Memory B cell (primary cell): ENCODE results near the gene C1orf159.

Source experiments
- ATAC-seq: fragments of 150-1000 bp; cut with Tn5 transposase; 2 replicates; pipeline ENCODE4 v1.10.0; 2021; ENCODE audit warnings: low read depth, mild to moderate bottlenecking, moderate library complexity
- DNase-seq, 2 donors: peaks; one replicate each; pipeline ENCODE4 v3.0.0; 2022; ENCODE audit warnings: low spot score in 2 of 2
- H3K27ac Mint-ChIP-seq: one replicate; pipeline ENCODE4 v1.8.0; 2022; ENCODE audit warnings: mild to moderate bottlenecking, moderate library complexity, mixed read lengths
- H3K27me3 Mint-ChIP-seq: one replicate; pipeline ENCODE4 v1.8.0; 2022; ENCODE audit warnings: mixed read lengths
- H3K36me3 Mint-ChIP-seq: one replicate; pipeline ENCODE4 v1.8.0; 2022; ENCODE audit warnings: mild to moderate bottlenecking, mixed read lengths
- H3K4me1 Mint-ChIP-seq: one replicate; pipeline ENCODE4 v1.8.0; 2022; ENCODE audit warnings: mixed read lengths
- H3K4me3 Mint-ChIP-seq: one replicate; pipeline ENCODE4 v1.8.0; 2022; ENCODE audit warnings: mild to moderate bottlenecking, moderate library complexity, mixed read lengths
- H3K9me3 Mint-ChIP-seq: one replicate; pipeline ENCODE4 v1.8.0; 2022; ENCODE audit warnings: mixed read lengths

The C1orf159 gene

GRCh38 chr1:1054099-1054700 lies 61.7 kb downstream of the C1orf159 start:
- peaks cover 15% of the 10 kb centered on the region for H3K4me1 Mint-ChIP-seq
- no peak overlapping the region for H3K27ac Mint-ChIP-seq
- DNase-seq, result no peak
- no peaks in the 10 kb centered on the region for H3K36me3 Mint-ChIP-seq
- H3K9me3 Mint-ChIP-seq, result no peaks in the 10 kb centered on the region
- no peak overlapping the region for H3K4me3 Mint-ChIP-seq
- peaks cover 19% of the 10 kb centered on the region for H3K27me3 Mint-ChIP-seq
- no peak for ATAC-seq

- Mint-ChIP-seq H3K9me3 (no peaks in the 10 kb centered on the region), H3K27ac (no peak overlapping the region), H3K4me1 (peaks cover 12% of the 10 kb centered on the region), H3K36me3 (no peaks in the 10 kb centered on the region), H3K4me3 (no peak overlapping the region), H3K27me3 (peaks cover 16% of the 10 kb centered on the region)
- DNase-seq, result no peak
- ATAC-seq, result no peak
These were observed 62.2 kb downstream of the C1orf159 start for GRCh38 chr1:1053682-1054081.

DNA sequence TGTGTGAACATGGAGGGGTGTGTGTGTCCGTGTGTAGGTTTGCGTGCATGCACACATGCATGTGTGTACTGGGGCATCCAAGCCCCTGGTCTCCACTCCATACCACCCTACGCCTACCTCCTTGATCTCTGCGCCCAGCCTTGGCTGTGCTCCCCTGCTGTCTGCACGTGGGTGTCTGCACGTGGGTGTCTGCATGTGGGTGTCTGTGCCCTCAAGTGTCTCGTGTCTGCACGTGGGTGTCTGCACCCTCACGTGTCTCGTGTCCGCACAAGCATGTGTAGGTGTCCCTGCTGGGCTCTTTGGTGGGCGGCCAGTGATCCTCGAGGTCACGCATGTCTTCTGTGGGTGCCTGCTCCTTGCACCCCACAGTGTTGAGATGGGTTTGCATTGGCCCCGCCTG lies 62.9 kb downstream of the C1orf159 start:
- H3K9me3 Mint-ChIP-seq, result no peaks in the 10 kb centered on the region

GRCh38 chr1:1052003-1052840 lies 63.7 kb downstream of the C1orf159 start:
- ATAC-seq (no peak), DNase-seq (no peak)
- peaks cover 9% of the 10 kb centered on the region for H3K27me3 Mint-ChIP-seq
- no peaks in the 10 kb centered on the region for H3K9me3 Mint-ChIP-seq
- H3K4me3 Mint-ChIP-seq, result no peak overlapping the region
- peaks cover 6% of the 10 kb centered on the region for H3K4me1 Mint-ChIP-seq
- no peak overlapping the region for H3K27ac Mint-ChIP-seq
- H3K36me3 Mint-ChIP-seq, result no peaks in the 10 kb centered on the region

More for the DNA sequence above, 62.9 kb downstream of the C1orf159 start:
- Mint-ChIP-seq H3K4me1 (peaks cover 6% of the 10 kb centered on the region), H3K27me3 (peaks cover 9% of the 10 kb centered on the region), H3K27ac (no peak overlapping the region), H3K4me3 (no peak overlapping the region), H3K36me3 (no peaks in the 10 kb centered on the region)
- DNase-seq (no peak), ATAC-seq (no peak)

DNA sequence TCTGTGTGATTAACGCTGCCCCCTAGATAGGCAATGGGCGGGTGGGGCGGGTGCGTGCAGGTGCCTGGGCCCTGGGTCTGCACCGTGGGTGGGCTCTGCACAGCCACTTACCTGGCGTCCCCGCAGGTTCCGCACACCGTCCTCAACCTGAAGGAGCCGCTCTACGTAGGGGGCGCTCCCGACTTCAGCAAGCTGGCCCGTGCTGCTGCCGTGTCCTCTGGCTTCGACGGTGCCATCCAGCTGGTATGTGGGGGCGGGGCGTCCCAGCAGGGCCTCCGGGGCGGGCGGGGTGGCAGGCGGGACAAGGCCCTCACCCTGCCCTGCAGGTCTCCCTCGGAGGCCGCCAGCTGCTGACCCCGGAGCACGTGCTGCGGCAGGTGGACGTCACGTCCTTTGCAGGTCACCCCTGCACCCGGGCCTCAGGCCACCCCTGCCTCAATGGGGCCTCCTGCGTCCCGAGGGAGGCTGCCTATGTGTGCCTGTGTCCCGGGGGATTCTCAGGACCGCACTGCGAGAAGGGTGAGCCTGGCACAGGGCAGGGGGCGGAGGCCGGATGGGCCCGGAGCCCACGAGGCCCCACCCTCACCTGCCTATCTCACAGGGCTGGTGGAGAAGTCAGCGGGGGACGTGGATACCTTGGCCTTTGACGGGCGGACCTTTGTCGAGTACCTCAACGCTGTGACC lies 64.6 kb downstream of the C1orf159 start:
- no peak overlapping the region for H3K27ac Mint-ChIP-seq
- no peaks in the 10 kb centered on the region for H3K36me3 Mint-ChIP-seq
- H3K4me1 Mint-ChIP-seq, result peaks cover 4% of the 10 kb centered on the region
- H3K4me3 Mint-ChIP-seq, result no peak overlapping the region
- peaks cover 6% of the 10 kb centered on the region for H3K27me3 Mint-ChIP-seq
- H3K9me3 Mint-ChIP-seq, result no peaks in the 10 kb centered on the region
- peak; percentile 3 for ATAC-seq
- DNase-seq, result no peak

GRCh38 chr1:1050577-1051052 lies 65.3 kb downstream of the C1orf159 start:
- Mint-ChIP-seq H3K4me1 (peaks cover 3% of the 10 kb centered on the region), H3K9me3 (no peaks in the 10 kb centered on the region), H3K36me3 (no peaks in the 10 kb centered on the region), H3K27ac (no peak overlapping the region), H3K27me3 (peaks cover 2% of the 10 kb centered on the region), H3K4me3 (peak overlapping the region; percentile 66)
- ATAC-seq, result peak; percentile 96
- DNase-seq, result no peak

- H3K27me3 Mint-ChIP-seq, result peaks cover 2% of the 10 kb centered on the region
- no peak for ATAC-seq
- no peak for DNase-seq
- no peak overlapping the region for H3K27ac Mint-ChIP-seq
- H3K4me1 Mint-ChIP-seq, result peaks cover 3% of the 10 kb centered on the region
- no peaks in the 10 kb centered on the region for H3K36me3 Mint-ChIP-seq
- H3K9me3 Mint-ChIP-seq, result no peaks in the 10 kb centered on the region
- no peak overlapping the region for H3K4me3 Mint-ChIP-seq
These were observed 66.3 kb downstream of the C1orf159 start for GRCh38 chr1:1049318-1050165.

- Mint-ChIP-seq H3K4me1 (peaks cover 3% of the 10 kb centered on the region), H3K27me3 (peaks cover 2% of the 10 kb centered on the region), H3K9me3 (no peaks in the 10 kb centered on the region), H3K4me3 (no peak overlapping the region), H3K27ac (no peak overlapping the region), H3K36me3 (no peaks in the 10 kb centered on the region)
- ATAC-seq (no peak), DNase-seq (no peak)
These were observed 67.1 kb downstream of the C1orf159 start for GRCh38 chr1:1048765-1049164.

GRCh38 chr1:1047963-1048362 lies 67.9 kb downstream of the C1orf159 start:
- Mint-ChIP-seq H3K27ac (no peak overlapping the region), H3K4me3 (no peak overlapping the region), H3K36me3 (peaks cover 1% of the 10 kb centered on the region), H3K4me1 (peaks cover 3% of the 10 kb centered on the region), H3K9me3 (no peaks in the 10 kb centered on the region), H3K27me3 (peaks cover 2% of the 10 kb centered on the region)
- no peak for ATAC-seq
- DNase-seq, result no peak

DNA sequence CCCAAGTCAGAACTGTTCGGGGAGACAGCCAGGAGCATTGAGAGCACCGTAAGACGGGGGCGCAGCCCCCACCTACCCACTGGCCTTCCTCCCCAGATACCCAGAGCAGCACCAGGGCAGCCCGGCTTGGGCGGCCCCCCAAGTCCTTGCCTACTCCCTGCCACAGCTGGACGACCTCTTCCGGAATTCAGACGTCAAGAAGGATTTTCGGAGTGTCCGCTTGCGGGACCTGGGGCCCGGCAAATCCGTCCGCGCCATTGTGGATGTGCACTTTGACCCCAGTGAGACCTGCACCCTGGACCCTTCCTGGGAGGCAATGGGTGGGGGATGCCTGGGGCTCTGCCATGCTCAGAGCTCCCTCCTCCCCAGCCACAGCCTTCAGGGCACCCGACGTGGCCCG lies 68.5 kb downstream of the C1orf159 start:
- Mint-ChIP-seq H3K27ac (no peak overlapping the region), H3K36me3 (peaks cover 1% of the 10 kb centered on the region), H3K4me3 (no peak overlapping the region), H3K27me3 (peaks cover 2% of the 10 kb centered on the region), H3K4me1 (peaks cover 3% of the 10 kb centered on the region), H3K9me3 (no peaks in the 10 kb centered on the region)
- no peak for DNase-seq
- ATAC-seq, result no peak

DNA sequence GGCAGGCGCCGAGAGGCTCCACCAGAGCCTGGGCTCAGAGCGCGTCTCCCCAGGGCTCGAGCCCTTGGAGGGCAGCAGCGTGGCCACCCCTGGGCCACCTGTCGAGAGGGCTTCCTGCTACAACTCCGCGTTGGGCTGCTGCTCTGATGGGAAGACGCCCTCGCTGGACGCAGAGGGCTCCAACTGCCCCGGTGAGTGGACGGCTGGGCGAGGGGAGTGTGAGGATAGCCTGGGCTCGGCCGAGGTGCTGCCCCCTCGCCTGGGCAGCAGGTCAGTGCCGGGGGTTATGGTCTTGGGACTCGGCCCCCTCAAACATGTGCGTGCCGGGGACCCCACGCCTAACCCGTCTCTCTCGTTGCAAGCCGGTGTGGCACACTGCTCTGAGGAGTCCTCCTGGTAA lies 69.1 kb downstream of the C1orf159 start:
- Mint-ChIP-seq H3K27me3 (peaks cover 2% of the 10 kb centered on the region), H3K9me3 (no peaks in the 10 kb centered on the region)
- no peak for ATAC-seq

GRCh38 chr1:1046243-1046642 lies 69.6 kb downstream of the C1orf159 start:
- H3K27ac Mint-ChIP-seq, result no peak overlapping the region
- no peak for DNase-seq
- peaks cover 2% of the 10 kb centered on the region for H3K27me3 Mint-ChIP-seq
- H3K9me3 Mint-ChIP-seq, result no peaks in the 10 kb centered on the region
- no peak for ATAC-seq
- peaks cover 3% of the 10 kb centered on the region for H3K4me1 Mint-ChIP-seq
- peaks cover 1% of the 10 kb centered on the region for H3K36me3 Mint-ChIP-seq
- no peak overlapping the region for H3K4me3 Mint-ChIP-seq

More for the DNA sequence above, 69.1 kb downstream of the C1orf159 start:
- peaks cover 3% of the 10 kb centered on the region for H3K4me1 Mint-ChIP-seq
- H3K4me3 Mint-ChIP-seq, result no peak overlapping the region
- no peak for DNase-seq
- no peak overlapping the region for H3K27ac Mint-ChIP-seq
- peaks cover 1% of the 10 kb centered on the region for H3K36me3 Mint-ChIP-seq

GRCh38 chr1:1045129-1045528 lies 70.8 kb downstream of the C1orf159 start:
- peaks cover 1% of the 10 kb centered on the region for H3K36me3 Mint-ChIP-seq
- no peak overlapping the region for H3K27ac Mint-ChIP-seq
- H3K27me3 Mint-ChIP-seq, result no peaks in the 10 kb centered on the region
- H3K4me1 Mint-ChIP-seq, result no peaks in the 10 kb centered on the region
- ATAC-seq (no peak), DNase-seq (no peak)
- H3K9me3 Mint-ChIP-seq, result no peaks in the 10 kb centered on the region
- no peak overlapping the region for H3K4me3 Mint-ChIP-seq
